H9 (cell line): ENCODE results near the gene LDLRAD4. TPM values are rescaled to one million over a fixed set of nuclear protein-coding genes. Genes with fewer than 3 reads are reported as not detected.

ENCODE experiments used
- DNase-seq: peaks from one replicate; pipeline ENCODE4 v3.0.0-alpha.2; 2017
- H2AFZ ChIP-seq: one replicate; pipeline ENCODE4 v1.6.1; 2013; ENCODE audit warnings: mild to moderate bottlenecking, low read length, control low read depth, moderate library complexity
- H2AK5ac ChIP-seq: 2 replicates; pipeline ENCODE4 v1.6.1; 2013; ENCODE audit warnings: low read length, control low read depth, mixed read lengths; ENCODE audit not compliant: insufficient read length
- H2BK120ac ChIP-seq: one replicate; pipeline ENCODE4 v1.6.1; 2013; ENCODE audit warnings: low read depth, mild to moderate bottlenecking, low read length, control low read depth, inconsistent platforms; ENCODE audit not compliant: poor library complexity, severe bottlenecking
- H2BK12ac ChIP-seq: 2 replicates; pipeline ENCODE4 v1.6.1; 2013; ENCODE audit warnings: low read length, control low read depth, mixed read lengths, low read depth; ENCODE audit not compliant: insufficient read length
- H2BK15ac ChIP-seq: 2 replicates; pipeline ENCODE4 v1.6.1; 2013; ENCODE audit warnings: low read depth, low read length, control low read depth
- H2BK20ac ChIP-seq: one replicate; pipeline ENCODE4 v1.6.1; 2013; ENCODE audit warnings: low read depth, mild to moderate bottlenecking, low read length, control low read depth, inconsistent platforms; ENCODE audit not compliant: poor library complexity, severe bottlenecking
- H2BK5ac ChIP-seq: 2 replicates; pipeline ENCODE4 v1.6.1; 2013; ENCODE audit warnings: low read length, control low read depth, mixed read lengths; ENCODE audit not compliant: insufficient read length
- H3K14ac ChIP-seq: 2 replicates; pipeline ENCODE4 v1.6.1; 2013; ENCODE audit warnings: low read length, control low read depth; ENCODE audit not compliant: insufficient read depth
- H3K18ac ChIP-seq: 2 replicates; pipeline ENCODE4 v1.6.1; 2013; ENCODE audit warnings: low read depth, mild to moderate bottlenecking, mixed read lengths, low read length, control low read depth; ENCODE audit not compliant: insufficient read length
- H3K23ac ChIP-seq: 2 replicates; pipeline ENCODE4 v1.6.1; 2013; ENCODE audit warnings: low read length, control low read depth, mixed read lengths, low read depth; ENCODE audit not compliant: insufficient read length
- H3K23me2 ChIP-seq: 2 replicates; pipeline ENCODE4 v1.6.1; 2013; ENCODE audit warnings: low read depth, mild to moderate bottlenecking, mixed read lengths, low read length, control low read depth; ENCODE audit not compliant: insufficient read length, poor library complexity, severe bottlenecking
- H3K27ac ChIP-seq: 2 replicates; pipeline ENCODE4 v1.5.1; 2013; ENCODE audit warnings: low read length, control low read depth, mixed read lengths, low read depth; ENCODE audit not compliant: insufficient read length
- H3K27me3 ChIP-seq: 2 replicates; pipeline ENCODE4 v1.6.1; 2013; ENCODE audit warnings: low read length, control low read depth, inconsistent platforms; ENCODE audit not compliant: insufficient read depth
- H3K4ac ChIP-seq: 2 replicates; pipeline ENCODE4 v1.6.1; 2013; ENCODE audit warnings: low read depth, mild to moderate bottlenecking, control low read depth, inconsistent platforms, low read length, moderate library complexity
- H3K4me1 ChIP-seq: 2 replicates; pipeline ENCODE4 v1.6.1; 2013; ENCODE audit warnings: low read length, control low read depth, inconsistent platforms; ENCODE audit not compliant: insufficient read depth
- H3K4me2 ChIP-seq: 2 replicates; pipeline ENCODE4 v1.6.1; 2013; ENCODE audit warnings: low read length, control low read depth, mixed read lengths; ENCODE audit not compliant: insufficient read length, insufficient read depth
- H3K56ac ChIP-seq: 2 replicates; pipeline ENCODE4 v1.6.1; 2013; ENCODE audit warnings: low read depth, mild to moderate bottlenecking, mixed read lengths, low read length, control low read depth; ENCODE audit not compliant: insufficient read length
- H3K79me1 ChIP-seq: 2 replicates; pipeline ENCODE4 v1.6.1; 2013; ENCODE audit warnings: low read depth, mild to moderate bottlenecking, moderate library complexity, low read length, control low read depth, inconsistent platforms; ENCODE audit not compliant: insufficient read depth, poor library complexity, severe bottlenecking
- H3K79me2 ChIP-seq: 2 replicates; pipeline ENCODE4 v1.6.1; 2013; ENCODE audit warnings: low read length, control low read depth, inconsistent platforms; ENCODE audit not compliant: insufficient read depth
- H3K9ac ChIP-seq: 2 replicates; pipeline ENCODE4 v1.6.1; 2013; ENCODE audit warnings: low read length, control low read depth, mixed read lengths; ENCODE audit not compliant: insufficient read length; ENCODE audit errors: extremely low read depth
- H3K9me3 ChIP-seq: one replicate; pipeline ENCODE4 v1.6.1; 2013; ENCODE audit warnings: low read depth, low read length, inconsistent platforms; ENCODE audit not compliant: control insufficient read depth
- H3T11ph ChIP-seq: one replicate; pipeline ENCODE4 v1.6.1; 2013; ENCODE audit warnings: mild to moderate bottlenecking, low read length, control low read depth, inconsistent platforms
- H4K20me1 ChIP-seq: one replicate; pipeline ENCODE4 v1.6.1; 2013; ENCODE audit not compliant: control insufficient read depth, insufficient read length, insufficient read depth
- H4K5ac ChIP-seq: 2 replicates; pipeline ENCODE4 v1.6.1; 2013; ENCODE audit warnings: low read depth, mild to moderate bottlenecking, mixed read lengths, low read length, control low read depth; ENCODE audit not compliant: insufficient read length
- H4K8ac ChIP-seq: replicated peaks from 2 replicates; pipeline ENCODE4 v1.6.1; 2013; ENCODE audit warnings: low read length, control low read depth, mixed read lengths, low read depth; ENCODE audit not compliant: insufficient read length
- H4K91ac ChIP-seq: 2 replicates; pipeline ENCODE4 v1.6.1; 2013; ENCODE audit warnings: low read depth, mild to moderate bottlenecking, moderate library complexity, mixed read lengths, low read length, control low read depth; ENCODE audit not compliant: insufficient read length
- H3K27ac Mint-ChIP-seq, 3 experiments: 2 replicates in 2 of 3; 3 replicates in 1 of 3; pipeline ENCODE4 v1.8.0; 2020 to 2021; ENCODE audit warnings: mixed read lengths in 3 of 3, mild to moderate bottlenecking in 1 of 3, moderate library complexity in 1 of 3
- H3K27me3 Mint-ChIP-seq: 2 replicates; pipeline ENCODE4 v1.8.0; 2021; ENCODE audit warnings: low read depth, mild to moderate bottlenecking, moderate library complexity, mixed read lengths
- H3K36me3 Mint-ChIP-seq, 3 experiments: 2 replicates in 2 of 3; 3 replicates in 1 of 3; pipeline ENCODE4 v1.8.0; 2020 to 2021; ENCODE audit warnings: low read depth in 3 of 3, mixed read lengths in 3 of 3; ENCODE audit not compliant: insufficient read depth in 1 of 3
- H3K4me1 Mint-ChIP-seq, 2 experiments: 2 replicates each; pipeline ENCODE4 v1.8.0; 2020; ENCODE audit warnings: mixed read lengths in 2 of 2
- H3K4me3 Mint-ChIP-seq, 2 experiments: 2 replicates in 1 of 2; 3 replicates in 1 of 2; pipeline ENCODE4 v1.8.0; 2020 to 2021; ENCODE audit warnings: mild to moderate bottlenecking in 2 of 2, mixed read lengths in 2 of 2, moderate library complexity in 1 of 2
- H3K9me3 Mint-ChIP-seq, 2 experiments: 2 replicates in 1 of 2; 3 replicates in 1 of 2; pipeline ENCODE4 v1.8.0; 2020; ENCODE audit warnings: mild to moderate bottlenecking in 2 of 2, mixed read lengths in 2 of 2, moderate library complexity in 1 of 2
- WGBS: extraction: QIAGEN DNeasy Blood & Tissue Kit; methylation state at CpG from one replicate; pipeline ENCODE4 v1.1.7; 2013; ENCODE audit warnings: missing lambda C conversion rate, low lambda C conversion rate, mixed read lengths; ENCODE audit not compliant: insufficient read length; ENCODE audit errors: extremely low coverage; 5-methylcytosine and 5-hydroxymethylcytosine counted together
- total RNA-seq: library from RNA; stranded (reverse); gene quantifications from 2 replicates; pipeline ENCODE4 v1.2.1, GENCODE V29; 2021
- TF ChIP-seq, protein P1 (sequence below): fragments of 200-600 bp; sonication (generic); conservative IDR thresholded peaks from 3 replicates; pipeline ENCODE4 v1.8.0; 2021; ENCODE audit warnings: antibody characterized with exemption, mild to moderate bottlenecking

Gene LDLRAD4
- total RNA-seq, 1 experiment from 2014 or later = 3.9 TPM

GRCh38 chr18:13548106-13548819 lies 329.7 kb downstream of the LDLRAD4 start:
- H3T11ph ChIP-seq = no peak overlapping the region
- Mint-ChIP-seq H3K4me1 (peaks cover 7 to 8% of the 10 kb centered on the region in 2 experiments; a peak in 1 of 4 replicates), H3K36me3 (no peaks in the 10 kb centered on the region; a peak in 1 of 7 replicates), H3K27ac (no peak overlapping the region), H3K9me3 (peaks cover 4 to 7% of the 10 kb centered on the region in 2 experiments; a peak in 2 of 5 replicates), H3K27me3 (peaks cover 1% of the 10 kb centered on the region; the same call in 1 of the 2 replicates), H3K4me3 (no peak overlapping the region)
- DNase-seq = no peak
- WGBS = no CpG with 5 or more reads among the region's 5 CpGs
- no peak overlapping the region for H2BK5ac ChIP-seq
- H3K79me1 ChIP-seq = no peaks in the 10 kb centered on the region
- H4K8ac ChIP-seq = no peak overlapping the region
- no peak overlapping the region for H2AK5ac ChIP-seq
- no peak overlapping the region for H3K18ac ChIP-seq
- no peak overlapping the region for H3K56ac ChIP-seq
- H3K23ac ChIP-seq = no peak overlapping the region
- no peaks in the 10 kb centered on the region for H3K4me1 ChIP-seq
- no peaks in the 10 kb centered on the region for H3K9me3 ChIP-seq
- no peak overlapping the region for H2AFZ ChIP-seq
- H2BK20ac ChIP-seq = no peak overlapping the region
- H3K14ac ChIP-seq = no peak overlapping the region
- H2BK12ac ChIP-seq = no peak overlapping the region
- TF ChIP-seq, protein P1, sequence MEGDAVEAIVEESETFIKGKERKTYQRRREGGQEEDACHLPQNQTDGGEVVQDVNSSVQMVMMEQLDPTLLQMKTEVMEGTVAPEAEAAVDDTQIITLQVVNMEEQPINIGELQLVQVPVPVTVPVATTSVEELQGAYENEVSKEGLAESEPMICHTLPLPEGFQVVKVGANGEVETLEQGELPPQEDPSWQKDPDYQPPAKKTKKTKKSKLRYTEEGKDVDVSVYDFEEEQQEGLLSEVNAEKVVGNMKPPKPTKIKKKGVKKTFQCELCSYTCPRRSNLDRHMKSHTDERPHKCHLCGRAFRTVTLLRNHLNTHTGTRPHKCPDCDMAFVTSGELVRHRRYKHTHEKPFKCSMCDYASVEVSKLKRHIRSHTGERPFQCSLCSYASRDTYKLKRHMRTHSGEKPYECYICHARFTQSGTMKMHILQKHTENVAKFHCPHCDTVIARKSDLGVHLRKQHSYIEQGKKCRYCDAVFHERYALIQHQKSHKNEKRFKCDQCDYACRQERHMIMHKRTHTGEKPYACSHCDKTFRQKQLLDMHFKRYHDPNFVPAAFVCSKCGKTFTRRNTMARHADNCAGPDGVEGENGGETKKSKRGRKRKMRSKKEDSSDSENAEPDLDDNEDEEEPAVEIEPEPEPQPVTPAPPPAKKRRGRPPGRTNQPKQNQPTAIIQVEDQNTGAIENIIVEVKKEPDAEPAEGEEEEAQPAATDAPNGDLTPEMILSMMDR = peak; percentile 30; the same call in 2 of the 3 replicates
- H4K5ac ChIP-seq = no peak overlapping the region
- no peaks in the 10 kb centered on the region for H3K79me2 ChIP-seq
- no peaks in the 10 kb centered on the region for H3K23me2 ChIP-seq
- H3K27me3 ChIP-seq = no peaks in the 10 kb centered on the region
- H4K91ac ChIP-seq = no peak overlapping the region
- H4K20me1 ChIP-seq = no peaks in the 10 kb centered on the region
- no peak overlapping the region for H3K27ac ChIP-seq
- no peak overlapping the region for H3K4ac ChIP-seq
- H3K4me2 ChIP-seq = no peak overlapping the region
- H2BK120ac ChIP-seq = no peak overlapping the region
- H2BK15ac ChIP-seq = no peak overlapping the region
- H3K9ac ChIP-seq = no peak overlapping the region
